HEK293T (cell line): ENCODE results near the gene MLH1.

Experiments
- ARNT ChIP-seq: fragments of 450-650 bp; IDR thresholded peaks from 2 replicates; pipeline ENCODE4 v1.6.1; 2017; ENCODE audit warnings: mild to moderate bottlenecking
- ELF4 ChIP-seq: fragments of 450-650 bp; IDR thresholded peaks from 2 replicates; pipeline ENCODE4 v1.6.1; 2017; ENCODE audit warnings: antibody characterized with exemption
- FOXA1 ChIP-seq: fragments of 450-650 bp; IDR thresholded peaks from 2 replicates; pipeline ENCODE4 v1.6.1; 2016; ENCODE audit warnings: mild to moderate bottlenecking
- FOXM1 ChIP-seq: fragments of 450-650 bp; IDR thresholded peaks from 2 replicates; pipeline ENCODE4 v1.6.1; 2017; ENCODE audit warnings: mild to moderate bottlenecking, borderline replicate concordance
- L3MBTL2 ChIP-seq: fragments of 450-650 bp; conservative IDR thresholded peaks from 2 replicates; pipeline ENCODE4 v1.6.1; 2016; ENCODE audit warnings: mild to moderate bottlenecking
- LEF1 ChIP-seq: fragments of 450-650 bp; IDR thresholded peaks from 2 replicates; pipeline ENCODE4 v1.6.1; 2017; ENCODE audit warnings: mild to moderate bottlenecking, borderline replicate concordance
- NFRKB ChIP-seq: fragments of 450-650 bp; IDR thresholded peaks from 2 replicates; pipeline ENCODE4 v1.6.1; 2016; ENCODE audit warnings: mild to moderate bottlenecking, moderate library complexity
- PKNOX1 ChIP-seq: fragments of 450-650 bp; IDR thresholded peaks from 2 replicates; pipeline ENCODE4 v1.6.1; 2016
- SP1 ChIP-seq: fragments of 450-650 bp; IDR thresholded peaks from 2 replicates; pipeline ENCODE4 v1.6.1; 2017
- TARDBP ChIP-seq: fragments of 450-650 bp; IDR thresholded peaks from 2 replicates; pipeline ENCODE4 v1.6.1; 2016

- TF ChIP-seq FOXM1 (no peak), FOXA1 (no peak), ELF4 (no peak), PKNOX1 (no peak), TARDBP (no peak), L3MBTL2 (no peak), ARNT (no peak), SP1 (no peak), NFRKB (no peak), LEF1 (no peak)
Observed at GRCh38 chr3:37086918-37087317, 93.6 kb downstream of the MLH1 start.
